NT2/D1 (cell line): ENCODE results near the gene TMIGD2.

Experiments
- SUZ12 ChIP-seq: IDR thresholded peaks from 2 replicates; pipeline ENCODE4 v1.6.1; 2011; ENCODE audit not compliant: insufficient read length, insufficient read depth; ENCODE audit errors: extremely low read depth
- YY1 ChIP-seq: IDR thresholded peaks from 2 replicates; pipeline ENCODE4 v1.6.1; 2011; ENCODE audit not compliant: insufficient read length, insufficient read depth

DNA sequence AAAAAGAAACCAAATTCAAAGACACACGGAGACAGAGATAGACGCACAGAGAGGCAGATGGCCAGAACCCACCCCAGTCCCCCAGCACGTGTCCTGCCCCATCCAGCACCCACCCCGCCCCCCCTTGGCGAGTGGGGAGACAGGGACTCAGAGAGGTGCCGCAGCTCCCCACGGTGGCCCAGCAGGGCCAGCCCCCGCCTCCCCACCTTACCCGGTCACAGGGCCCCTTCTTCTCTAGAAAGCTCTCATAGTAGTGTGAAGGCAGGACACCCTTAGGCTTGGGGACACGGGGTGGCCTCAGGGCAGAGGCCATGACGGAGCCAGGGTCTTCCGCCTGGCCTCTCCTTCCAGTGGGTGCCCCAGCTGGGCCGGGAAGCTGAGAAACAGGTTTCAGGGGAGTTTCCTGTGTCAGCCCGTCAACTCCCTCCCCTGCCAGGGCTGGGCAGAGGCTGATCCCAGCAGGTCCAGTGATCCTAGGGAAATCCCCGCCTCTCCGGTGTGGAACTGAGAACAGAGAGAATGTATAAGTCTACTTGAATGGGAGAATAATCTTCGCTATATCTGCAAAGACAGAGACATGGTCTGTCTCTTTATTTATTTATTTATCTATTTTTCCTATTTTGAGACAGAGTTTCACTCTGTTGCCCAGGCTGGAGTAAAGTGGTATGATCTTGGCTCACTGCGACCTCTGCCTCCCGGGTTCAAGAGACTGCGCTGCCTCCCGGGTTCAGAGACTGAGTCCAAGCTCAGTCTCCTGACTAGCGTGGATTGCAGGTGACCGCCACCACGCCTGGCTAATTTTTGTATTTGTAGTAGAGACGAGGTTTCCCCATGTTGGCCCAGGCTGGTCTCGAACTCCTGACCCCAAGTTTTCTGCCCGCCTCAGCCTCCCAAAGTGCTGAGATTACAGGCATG is 36.5 kb upstream of the TMIGD2 start, which contains the start of gene STAP2:
- TF ChIP-seq YY1 (no peak), SUZ12 (no peak)
